ENCODE measurements around the gene B3GAT1. TPM values are rescaled to one million over a fixed set of nuclear protein-coding genes. Genes with fewer than 3 reads are reported as not detected.

B3GAT1 gene
- polyA plus RNA-seq, 1 of the 3 experiments (the other 2 are of a cell fraction) = 0.15 TPM

DNA sequence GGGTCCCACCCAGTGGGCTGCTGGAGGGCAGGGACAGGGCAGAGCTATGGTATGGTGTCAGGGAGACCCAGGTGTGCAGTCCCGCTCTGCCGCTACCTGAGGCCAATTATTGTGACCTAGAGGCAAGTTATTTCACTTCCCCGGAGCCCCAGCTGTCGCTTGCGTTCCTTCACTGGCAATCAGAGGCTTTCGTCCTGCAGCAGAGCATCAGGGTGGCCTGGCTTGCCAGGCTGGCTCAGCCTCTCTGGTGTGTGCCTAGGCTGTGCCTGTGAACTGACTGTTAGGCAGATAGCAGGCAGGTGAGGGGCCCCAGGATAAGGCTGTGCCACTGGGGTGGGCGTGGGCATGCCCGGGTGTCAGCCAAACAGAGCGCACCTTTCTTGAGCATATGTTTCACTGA, 48.9 kb downstream of the B3GAT1 start:
- 72% methylated on average over 4 of the region's 9 CpGs for WGBS (ENCODE audit: low lambda C conversion rate)
- Histone ChIP-seq H3K4me1 (ENCODE audit: control insufficient read depth in 1 of 2, insufficient read depth in 2 of 2, low read depth in 1 of 2, low read length in 1 of 2) (no peaks in the 10 kb centered on the region; a peak in 1 of 4 replicates), H3K9me2 (no peaks in the 10 kb centered on the region), H3K36me3 (replicated peaks in 1 of 2; ENCODE audit: control insufficient read depth in 1 of 2, insufficient read depth in 2 of 2, low read length in 1 of 2) (no peaks in the 10 kb centered on the region), H3K9ac (no peak overlapping the region), H3K79me2 (ENCODE audit: insufficient read depth) (no peaks in the 10 kb centered on the region), H3K4me3 (ENCODE audit: low read depth in 2 of 2, low read length in 1 of 2) (no peak overlapping the region), H3K9me3 (no peaks in the 10 kb centered on the region), H3K27me3 (ENCODE audit: insufficient read depth) (no peaks in the 10 kb centered on the region), H3K27ac (ENCODE audit: low read depth in 2 of 2, low read length in 1 of 2) (no peak overlapping the region), H2AFZ (ENCODE audit: low read depth) (no peak overlapping the region), H3F3A (replicated peaks; ENCODE audit: insufficient read depth) (no peaks in the 10 kb centered on the region), H3K4me2 (no peak overlapping the region), H4K20me1 (ENCODE audit: insufficient read depth) (no peaks in the 10 kb centered on the region)
- no peak for DNase-seq
- ChIA-PET POLR2A (no interaction called here), CTCF (no interaction called here)
- TF ChIP-seq SMC3 (IDR thresholded peaks at IDR 0.05; ENCODE audit: low read depth, low read length) (no peak), FOSL2 (IDR thresholded peaks at IDR 0.05; ENCODE audit: borderline replicate concordance, low read depth) (no peak)

DNA sequence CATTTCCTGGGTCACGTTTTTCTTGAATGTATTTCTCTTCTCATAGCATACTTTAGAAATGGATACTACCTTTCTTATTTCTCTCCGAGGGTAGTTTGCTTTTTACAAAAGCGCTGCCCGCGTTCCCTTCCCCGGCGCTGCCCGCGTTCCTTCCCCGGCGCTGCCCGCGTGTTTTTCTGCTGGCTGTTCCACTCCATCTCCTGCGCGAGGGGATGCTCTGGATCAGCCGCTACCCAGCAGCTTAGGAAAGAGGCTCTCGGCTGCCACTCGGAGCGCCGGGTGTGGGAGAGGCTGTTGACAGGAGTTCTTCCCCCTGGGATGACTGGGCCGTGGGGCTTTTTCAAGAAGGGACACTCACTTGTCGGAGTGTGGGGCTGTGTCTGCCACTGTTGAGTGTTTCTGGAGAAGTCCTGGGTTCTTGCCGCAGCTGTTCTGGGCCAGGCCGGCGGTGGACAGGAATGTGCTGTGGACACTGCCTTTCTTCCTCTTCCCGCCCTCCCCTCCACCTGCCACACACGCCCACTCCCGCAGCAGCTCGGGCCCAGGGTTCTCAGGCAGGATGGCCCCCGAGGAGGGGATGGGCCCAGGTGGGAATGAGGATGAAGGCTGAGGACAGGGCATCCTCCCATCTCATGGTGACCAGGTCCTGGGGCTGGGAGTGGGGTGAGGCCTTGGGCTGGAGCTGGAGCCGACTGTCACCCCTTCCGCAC, 49.7 kb downstream of the B3GAT1 start:
- no peak overlapping the region for H2AFZ ChIP-seq (ENCODE audit: low read depth)
- TF ChIP-seq RXRA (IDR thresholded peaks at IDR 0.05; ENCODE audit: borderline replicate concordance, low read depth) (no peak), FOSL2 (IDR thresholded peaks at IDR 0.05; ENCODE audit: borderline replicate concordance, low read depth) (no peak), CHD2 (IDR thresholded peaks at IDR 0.05; ENCODE audit: low read length, partially characterized antibody) (no peak)
- H3K4me2 ChIP-seq = no peak overlapping the region
- H3K9ac ChIP-seq = no peak overlapping the region
- no peaks in the 10 kb centered on the region for H3K27me3 ChIP-seq (ENCODE audit: insufficient read depth)
- H4K20me1 ChIP-seq (ENCODE audit: insufficient read depth) = no peaks in the 10 kb centered on the region
- 77% methylated on average over 29 of the region's 32 CpGs for WGBS (ENCODE audit: low lambda C conversion rate)
- H3K4me1 ChIP-seq (ENCODE audit: control insufficient read depth in 1 of 2, insufficient read depth in 2 of 2, low read depth in 1 of 2, low read length in 1 of 2) = no peaks in the 10 kb centered on the region; a peak in 1 of 4 replicates
- no peaks in the 10 kb centered on the region for H3K36me3 ChIP-seq (replicated peaks in 1 of 2; ENCODE audit: control insufficient read depth in 1 of 2, insufficient read depth in 2 of 2, low read length in 1 of 2)
- no peak overlapping the region for H3K4me3 ChIP-seq (ENCODE audit: low read depth in 2 of 2, low read length in 1 of 2)
- H3K9me3 ChIP-seq = no peaks in the 10 kb centered on the region
- ChIA-PET CTCF (interaction anchor here (0.6 kb wide), 1 partner anchor 505 kb away, joined by 3 read pairs; no protein-coding TSS in a partner anchor), POLR2A (no interaction called here)
- H3K9me2 ChIP-seq = no peaks in the 10 kb centered on the region
- no peaks in the 10 kb centered on the region for H3K79me2 ChIP-seq (ENCODE audit: insufficient read depth)
- no peak for DNase-seq
- H3F3A ChIP-seq (replicated peaks; ENCODE audit: insufficient read depth) = no peaks in the 10 kb centered on the region
- H3K27ac ChIP-seq (ENCODE audit: low read depth in 2 of 2, low read length in 1 of 2) = no peak overlapping the region

DNA sequence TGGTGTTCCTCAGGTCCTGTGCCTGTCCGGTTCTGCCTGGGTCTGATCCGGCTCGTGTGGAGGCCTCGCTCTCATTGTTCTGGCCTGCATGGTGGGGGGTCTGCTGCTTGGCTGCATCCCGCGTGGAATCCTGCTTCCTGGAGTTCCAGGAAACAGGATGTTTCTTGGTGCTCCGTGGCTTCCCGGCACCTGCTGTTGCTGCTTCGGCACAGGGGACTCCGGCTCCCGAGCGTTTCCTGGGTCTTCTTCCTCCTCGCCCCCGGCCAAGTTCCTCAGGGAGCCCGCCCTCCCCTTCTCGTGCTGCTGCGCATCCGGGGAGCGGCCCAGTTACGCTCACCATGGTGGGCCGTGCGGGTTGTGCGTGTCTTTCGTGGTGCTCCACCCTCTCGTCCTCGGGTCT, 50.4 kb downstream of the B3GAT1 start:
- Histone ChIP-seq H4K20me1 (ENCODE audit: insufficient read depth) (no peaks in the 10 kb centered on the region), H3K4me1 (ENCODE audit: control insufficient read depth in 1 of 2, insufficient read depth in 2 of 2, low read depth in 1 of 2, low read length in 1 of 2) (no peaks in the 10 kb centered on the region; a peak in 1 of 4 replicates), H3K79me2 (ENCODE audit: insufficient read depth) (no peaks in the 10 kb centered on the region), H3K9me3 (no peaks in the 10 kb centered on the region), H2AFZ (ENCODE audit: low read depth) (no peak overlapping the region), H3K27ac (ENCODE audit: low read depth in 2 of 2, low read length in 1 of 2) (no peak overlapping the region), H3F3A (replicated peaks; ENCODE audit: insufficient read depth) (no peaks in the 10 kb centered on the region), H3K4me2 (no peak overlapping the region), H3K27me3 (ENCODE audit: insufficient read depth) (no peaks in the 10 kb centered on the region), H3K36me3 (replicated peaks in 1 of 2; ENCODE audit: control insufficient read depth in 1 of 2, insufficient read depth in 2 of 2, low read length in 1 of 2) (no peaks in the 10 kb centered on the region), H3K9me2 (no peaks in the 10 kb centered on the region), H3K4me3 (ENCODE audit: low read depth in 2 of 2, low read length in 1 of 2) (no peak overlapping the region), H3K9ac (no peak overlapping the region)
- TF ChIP-seq, protein P1, sequence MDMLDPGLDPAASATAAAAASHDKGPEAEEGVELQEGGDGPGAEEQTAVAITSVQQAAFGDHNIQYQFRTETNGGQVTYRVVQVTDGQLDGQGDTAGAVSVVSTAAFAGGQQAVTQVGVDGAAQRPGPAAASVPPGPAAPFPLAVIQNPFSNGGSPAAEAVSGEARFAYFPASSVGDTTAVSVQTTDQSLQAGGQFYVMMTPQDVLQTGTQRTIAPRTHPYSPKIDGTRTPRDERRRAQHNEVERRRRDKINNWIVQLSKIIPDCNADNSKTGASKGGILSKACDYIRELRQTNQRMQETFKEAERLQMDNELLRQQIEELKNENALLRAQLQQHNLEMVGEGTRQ (IDR thresholded peaks at IDR 0.05; ENCODE audit: borderline replicate concordance, low read depth, low read length) = no peak
- no peak for TF ChIP-seq FOSL2 (IDR thresholded peaks at IDR 0.05; ENCODE audit: borderline replicate concordance, low read depth)
- no peak for TF ChIP-seq RXRA (IDR thresholded peaks at IDR 0.05; ENCODE audit: borderline replicate concordance, low read depth)
- TF ChIP-seq, protein P2, sequence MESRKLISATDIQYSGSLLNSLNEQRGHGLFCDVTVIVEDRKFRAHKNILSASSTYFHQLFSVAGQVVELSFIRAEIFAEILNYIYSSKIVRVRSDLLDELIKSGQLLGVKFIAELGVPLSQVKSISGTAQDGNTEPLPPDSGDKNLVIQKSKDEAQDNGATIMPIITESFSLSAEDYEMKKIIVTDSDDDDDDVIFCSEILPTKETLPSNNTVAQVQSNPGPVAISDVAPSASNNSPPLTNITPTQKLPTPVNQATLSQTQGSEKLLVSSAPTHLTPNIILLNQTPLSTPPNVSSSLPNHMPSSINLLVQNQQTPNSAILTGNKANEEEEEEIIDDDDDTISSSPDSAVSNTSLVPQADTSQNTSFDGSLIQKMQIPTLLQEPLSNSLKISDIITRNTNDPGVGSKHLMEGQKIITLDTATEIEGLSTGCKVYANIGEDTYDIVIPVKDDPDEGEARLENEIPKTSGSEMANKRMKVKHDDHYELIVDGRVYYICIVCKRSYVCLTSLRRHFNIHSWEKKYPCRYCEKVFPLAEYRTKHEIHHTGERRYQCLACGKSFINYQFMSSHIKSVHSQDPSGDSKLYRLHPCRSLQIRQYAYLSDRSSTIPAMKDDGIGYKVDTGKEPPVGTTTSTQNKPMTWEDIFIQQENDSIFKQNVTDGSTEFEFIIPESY (IDR thresholded peaks at IDR 0.05; ENCODE audit: borderline replicate concordance, low read depth) = no peak
- no peak for TF ChIP-seq JUND (IDR thresholded peaks at IDR 0.05)
- no peak for TF ChIP-seq EZH2phosphoT487 (IDR thresholded peaks at IDR 0.05; ENCODE audit: borderline replicate concordance, low read depth)
- TF ChIP-seq, protein P3, sequence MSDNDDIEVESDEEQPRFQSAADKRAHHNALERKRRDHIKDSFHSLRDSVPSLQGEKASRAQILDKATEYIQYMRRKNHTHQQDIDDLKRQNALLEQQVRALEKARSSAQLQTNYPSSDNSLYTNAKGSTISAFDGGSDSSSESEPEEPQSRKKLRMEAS (IDR thresholded peaks at IDR 0.05; ENCODE audit: low read depth) = no peak
- TF ChIP-seq, protein P4, sequence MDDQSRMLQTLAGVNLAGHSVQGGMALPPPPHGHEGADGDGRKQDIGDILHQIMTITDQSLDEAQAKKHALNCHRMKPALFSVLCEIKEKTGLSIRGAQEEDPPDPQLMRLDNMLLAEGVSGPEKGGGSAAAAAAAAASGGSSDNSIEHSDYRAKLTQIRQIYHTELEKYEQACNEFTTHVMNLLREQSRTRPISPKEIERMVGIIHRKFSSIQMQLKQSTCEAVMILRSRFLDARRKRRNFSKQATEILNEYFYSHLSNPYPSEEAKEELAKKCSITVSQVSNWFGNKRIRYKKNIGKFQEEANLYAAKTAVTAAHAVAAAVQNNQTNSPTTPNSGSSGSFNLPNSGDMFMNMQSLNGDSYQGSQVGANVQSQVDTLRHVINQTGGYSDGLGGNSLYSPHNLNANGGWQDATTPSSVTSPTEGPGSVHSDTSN (IDR thresholded peaks at IDR 0.05) = no peak
- TF ChIP-seq TEAD4 (IDR thresholded peaks at IDR 0.05; ENCODE audit: borderline replicate concordance, insufficient read depth) = no peak
- no peak for TF ChIP-seq GATA2 (CRISPR knock-in tag; IDR thresholded peaks at IDR 0.05)
- TF ChIP-seq MEF2A (IDR thresholded peaks at IDR 0.05; ENCODE audit: borderline replicate concordance, low read depth) = no peak
- TF ChIP-seq FOXJ3 (CRISPR knock-in tag; IDR thresholded peaks at IDR 0.05) = no peak
- TF ChIP-seq SMC3 (IDR thresholded peaks at IDR 0.05; ENCODE audit: low read depth, low read length) = no peak
- no peak for TF ChIP-seq CHD2 (IDR thresholded peaks at IDR 0.05; ENCODE audit: low read length, partially characterized antibody)
- TF ChIP-seq MXI1 (IDR thresholded peaks at IDR 0.05; ENCODE audit: low read depth, low read length) = no peak
- WGBS (ENCODE audit: low lambda C conversion rate) = 82% methylated on average over 26 of the region's 26 CpGs
- DNase-seq = no peak
- CTCF ChIA-PET = interaction anchor here (0.6 to 0.8 kb wide), 2 partner anchors 505 to 713 kb away, joined by 3 read pairs; no protein-coding TSS in a partner anchor
- POLR2A ChIA-PET = no interaction called here

Data from SK-N-SH (cell line).